Measurements from ENCODE around the gene KMT2B. TPM values are rescaled to one million over a fixed set of nuclear protein-coding genes. Genes with fewer than 3 reads are reported as not detected.
A peak's percentile ranks its signal among the peaks of the same experiment; 100 is the strongest.

KMT2B gene
- total RNA-seq, 1 experiment from 2014 or later: 65.3 TPM

DNA sequence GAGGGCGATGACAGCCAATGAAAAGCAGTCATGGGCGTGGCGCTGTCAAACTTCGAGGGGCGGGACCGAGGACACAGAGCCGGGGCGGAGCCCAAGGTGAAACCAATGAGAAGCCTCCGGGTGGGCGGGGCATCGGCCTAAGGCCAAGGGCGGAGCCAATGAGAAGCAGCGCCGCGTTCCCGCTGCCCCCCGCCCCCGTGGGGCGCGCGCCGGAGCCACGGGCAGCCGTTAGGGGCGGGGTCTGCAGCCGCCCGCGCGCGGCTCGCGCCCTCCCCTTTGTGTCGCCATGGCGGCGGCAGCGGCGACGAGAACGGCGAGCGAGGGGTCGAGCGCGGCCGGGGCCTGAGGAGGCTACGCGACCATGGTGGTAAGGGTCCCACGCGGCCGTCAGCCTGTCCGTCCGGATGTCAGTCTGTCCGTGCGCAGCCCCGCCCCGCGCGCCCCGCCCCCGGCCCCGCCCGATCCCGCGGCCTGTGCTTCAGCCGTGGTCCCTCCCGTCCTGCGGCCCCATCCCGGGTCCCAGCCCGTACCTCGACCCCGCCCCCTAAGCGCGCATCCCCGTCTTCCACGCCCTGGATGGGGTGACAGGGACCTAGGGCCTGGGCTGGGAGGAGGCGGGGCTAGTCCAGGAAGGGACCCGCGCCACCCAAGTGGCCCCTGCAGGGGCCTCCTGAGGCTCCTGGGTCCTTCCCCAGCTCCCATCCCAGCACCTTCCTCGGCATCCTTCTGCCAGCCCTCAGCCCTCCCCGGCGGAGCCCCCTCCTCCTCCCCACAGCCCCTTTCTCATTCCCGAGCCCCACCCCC is 57.7 kb downstream of the KMT2B start, which contains the start of gene ARHGAP33:
ARHGAP33 (plus strand) TSS at position 267 of the 804 bp plus-strand sequence; CDS start at position 362, 95 bp downstream.
- no TSS peak for BruUV-seq (replicated peaks)
- intact Hi-C loops (cut with micrococcal nuclease; ENCODE audit: unreplicated experiment): no loop called here

GRCh38 chr19:35776102-35776788 is 58.4 kb downstream of the KMT2B start:
- H3K27ac Mint-ChIP-seq (ENCODE audit: unreplicated experiment): peak overlapping the region; percentile 6
- CTCF ChIA-PET: no interaction called here
- peaks cover 13% of the 10 kb centered on the region for H3K4me1 Mint-ChIP-seq (ENCODE audit: low read depth, unreplicated experiment)
- peaks cover 11% of the 10 kb centered on the region for H3K36me3 Mint-ChIP-seq (ENCODE audit: insufficient read depth, unreplicated experiment)
- no peak for DNase-seq
- H3K27me3 Mint-ChIP-seq (ENCODE audit: unreplicated experiment): no peaks in the 10 kb centered on the region
- H3K9me3 Mint-ChIP-seq (ENCODE audit: low read depth, unreplicated experiment): no peaks in the 10 kb centered on the region
- intact Hi-C loops (cut with micrococcal nuclease; ENCODE audit: unreplicated experiment): no loop called here
- peak overlapping the region; percentile 69 for H3K4me3 Mint-ChIP-seq (ENCODE audit: low read depth, unreplicated experiment)
- TF ChIP-seq, protein P1, sequence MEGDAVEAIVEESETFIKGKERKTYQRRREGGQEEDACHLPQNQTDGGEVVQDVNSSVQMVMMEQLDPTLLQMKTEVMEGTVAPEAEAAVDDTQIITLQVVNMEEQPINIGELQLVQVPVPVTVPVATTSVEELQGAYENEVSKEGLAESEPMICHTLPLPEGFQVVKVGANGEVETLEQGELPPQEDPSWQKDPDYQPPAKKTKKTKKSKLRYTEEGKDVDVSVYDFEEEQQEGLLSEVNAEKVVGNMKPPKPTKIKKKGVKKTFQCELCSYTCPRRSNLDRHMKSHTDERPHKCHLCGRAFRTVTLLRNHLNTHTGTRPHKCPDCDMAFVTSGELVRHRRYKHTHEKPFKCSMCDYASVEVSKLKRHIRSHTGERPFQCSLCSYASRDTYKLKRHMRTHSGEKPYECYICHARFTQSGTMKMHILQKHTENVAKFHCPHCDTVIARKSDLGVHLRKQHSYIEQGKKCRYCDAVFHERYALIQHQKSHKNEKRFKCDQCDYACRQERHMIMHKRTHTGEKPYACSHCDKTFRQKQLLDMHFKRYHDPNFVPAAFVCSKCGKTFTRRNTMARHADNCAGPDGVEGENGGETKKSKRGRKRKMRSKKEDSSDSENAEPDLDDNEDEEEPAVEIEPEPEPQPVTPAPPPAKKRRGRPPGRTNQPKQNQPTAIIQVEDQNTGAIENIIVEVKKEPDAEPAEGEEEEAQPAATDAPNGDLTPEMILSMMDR (IDR thresholded peaks at IDR 0.05; ENCODE audit: unreplicated experiment): no peak
- TSS peak; percentile 47 for BruUV-seq (replicated peaks)

More for the DNA sequence above, 57.7 kb downstream of the KMT2B start, which contains the start of gene ARHGAP33:
- no peaks in the 10 kb centered on the region for H3K9me3 Mint-ChIP-seq (ENCODE audit: low read depth, unreplicated experiment)
- CTCF ChIA-PET: no interaction called here
- no peaks in the 10 kb centered on the region for H3K27me3 Mint-ChIP-seq (ENCODE audit: unreplicated experiment)
- DNase-seq: peak; percentile 100
- peak within 1 kb of the TSS; percentile 55 for H3K27ac Mint-ChIP-seq (ENCODE audit: unreplicated experiment)
- peaks cover 11% of the 10 kb centered on the region for H3K36me3 Mint-ChIP-seq (ENCODE audit: insufficient read depth, unreplicated experiment)
- peak within 1 kb of the TSS; percentile 69 for H3K4me3 Mint-ChIP-seq (ENCODE audit: low read depth, unreplicated experiment)
- TF ChIP-seq, protein P1 (IDR thresholded peaks at IDR 0.05; ENCODE audit: unreplicated experiment): no peak
- peaks cover 13% of the 10 kb centered on the region for H3K4me1 Mint-ChIP-seq (ENCODE audit: low read depth, unreplicated experiment)

DNA sequence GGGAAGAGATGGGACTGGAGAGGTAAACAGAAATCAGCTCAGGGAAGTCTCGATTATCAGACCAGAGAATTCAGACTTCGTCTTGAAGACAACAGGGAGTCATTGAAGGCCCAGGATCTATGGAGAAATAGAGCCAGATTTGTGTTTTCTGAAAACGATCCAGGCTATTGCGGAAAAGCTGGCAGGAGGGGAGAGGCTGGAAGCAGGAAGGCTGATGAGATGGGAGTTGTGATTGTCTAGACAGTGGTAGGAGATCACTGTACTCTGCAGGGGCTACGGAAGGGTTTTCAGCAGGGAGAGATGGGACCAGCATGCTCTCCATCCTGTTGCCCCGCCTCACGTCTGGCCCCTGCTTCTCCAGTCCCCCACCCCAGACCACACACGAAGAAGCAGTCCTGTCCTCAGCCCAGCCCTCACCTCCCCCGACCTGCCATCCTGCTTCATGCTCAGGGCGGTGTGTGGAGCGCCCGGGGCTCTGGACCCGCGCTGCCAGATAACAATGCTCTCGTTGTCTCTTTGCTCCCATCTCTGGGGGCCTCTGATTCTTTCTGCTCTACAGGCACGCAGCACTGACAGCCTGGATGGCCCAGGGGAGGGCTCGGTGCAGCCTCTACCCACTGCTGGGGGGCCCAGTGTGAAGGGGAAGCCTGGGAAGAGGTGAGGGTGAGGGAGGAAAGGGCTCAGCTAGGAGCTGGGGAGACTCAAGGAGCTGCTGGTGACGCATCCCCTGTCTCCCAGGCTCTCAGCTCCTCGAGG is 59.5 kb downstream of the KMT2B start:
- H3K4me3 Mint-ChIP-seq (ENCODE audit: low read depth, unreplicated experiment): no peak overlapping the region
- no peak overlapping the region for H3K27ac Mint-ChIP-seq (ENCODE audit: unreplicated experiment)
- peaks cover 11% of the 10 kb centered on the region for H3K36me3 Mint-ChIP-seq (ENCODE audit: insufficient read depth, unreplicated experiment)
- TF ChIP-seq, protein P1 (IDR thresholded peaks at IDR 0.05; ENCODE audit: unreplicated experiment): no peak
- CTCF ChIA-PET: interaction anchor here (0.8 kb wide), 1 partner anchor 15 kb away, joined by 4 read pairs; no protein-coding TSS in a partner anchor
- H3K4me1 Mint-ChIP-seq (ENCODE audit: low read depth, unreplicated experiment): peaks cover 13% of the 10 kb centered on the region
- H3K9me3 Mint-ChIP-seq (ENCODE audit: low read depth, unreplicated experiment): no peaks in the 10 kb centered on the region
- BruUV-seq (replicated peaks): no TSS peak
- H3K27me3 Mint-ChIP-seq (ENCODE audit: unreplicated experiment): no peaks in the 10 kb centered on the region
- no peak for DNase-seq
- intact Hi-C loops (cut with micrococcal nuclease; ENCODE audit: unreplicated experiment): no loop called here

GRCh38 chr19:35777961-35778360 is 60.2 kb downstream of the KMT2B start:
- no peak for DNase-seq
- Mint-ChIP-seq H3K9me3 (ENCODE audit: low read depth, unreplicated experiment) (no peaks in the 10 kb centered on the region), H3K4me3 (ENCODE audit: low read depth, unreplicated experiment) (no peak overlapping the region), H3K27me3 (ENCODE audit: unreplicated experiment) (no peaks in the 10 kb centered on the region), H3K27ac (ENCODE audit: unreplicated experiment) (no peak overlapping the region), H3K4me1 (ENCODE audit: low read depth, unreplicated experiment) (peaks cover 13% of the 10 kb centered on the region), H3K36me3 (ENCODE audit: insufficient read depth, unreplicated experiment) (peaks cover 11% of the 10 kb centered on the region)
- TF ChIP-seq, protein P1 (IDR thresholded peaks at IDR 0.05; ENCODE audit: unreplicated experiment): no peak
- no TSS peak for BruUV-seq (replicated peaks)
- intact Hi-C loops (cut with micrococcal nuclease; ENCODE audit: unreplicated experiment): no loop called here
- CTCF ChIA-PET: interaction anchor here (0.7 to 0.8 kb wide), 2 partner anchors 15 to 32 kb away, joined by 3 to 4 read pairs; partner anchors contain the start of gene PSENEN
